SK-N-SH treated with all-trans-retinoic acid at 6 μM for 48 hours (cell line): Measurements from ENCODE around the gene C1QTNF12.

Experiments used
- ATAC-seq: fragments of 200-7000 bp; cut with Tn5 transposase; 3 replicates; pipeline ENCODE4 v1.9.1; 2020; ENCODE audit warnings: mild to moderate bottlenecking, moderate library complexity
- ARNTL ChIP-seq: fragments of 450-650 bp; formaldehyde crosslinking; IDR thresholded peaks from 2 replicates; pipeline ENCODE4 v1.5.0; 2020; ENCODE audit warnings: low read depth, mild to moderate bottlenecking, moderate library complexity, borderline replicate concordance
- BACH2 ChIP-seq: fragments of 250-450 bp; sonication (Bioruptor Pico); IDR thresholded peaks from 2 replicates; pipeline ENCODE4 v1.9.0; 2021; ENCODE audit warnings: mild to moderate bottlenecking, borderline replicate concordance
- CSDC2 ChIP-seq: fragments of 250-450 bp; sonication (Bioruptor Pico); IDR thresholded peaks from 2 replicates; pipeline ENCODE4 v1.5.0; 2020; ENCODE audit warnings: mild to moderate bottlenecking, moderate library complexity
- ESRRG ChIP-seq: fragments of 250-450 bp; sonication (Bioruptor Pico); IDR thresholded peaks from 2 replicates; pipeline ENCODE4 v1.6.1; 2021; ENCODE audit warnings: mild to moderate bottlenecking
- GLIS3 ChIP-seq: fragments of 250-450 bp; sonication (Bioruptor Pico); IDR thresholded peaks from 2 replicates; pipeline ENCODE4 v1.5.0; 2020; ENCODE audit warnings: mild to moderate bottlenecking, moderate library complexity
- PPARA ChIP-seq: fragments of 250-450 bp; sonication (Bioruptor Pico); IDR thresholded peaks from 2 replicates; pipeline ENCODE4 v1.5.0; 2020; ENCODE audit warnings: mild to moderate bottlenecking, borderline replicate concordance
- RARB ChIP-seq: fragments of 250-450 bp; sonication (Bioruptor Pico); IDR thresholded peaks from 2 replicates; pipeline ENCODE4 v1.8.0; 2021; ENCODE audit warnings: mild to moderate bottlenecking, moderate library complexity
- SNAI2 ChIP-seq: fragments of 250-450 bp; sonication (Bioruptor Pico); IDR thresholded peaks from 2 replicates; pipeline ENCODE4 v1.5.0; 2020; ENCODE audit warnings: mild to moderate bottlenecking, moderate library complexity
- TOX ChIP-seq: fragments of 250-450 bp; sonication (Bioruptor Pico); IDR thresholded peaks from 2 replicates; pipeline ENCODE4 v1.8.0; 2021; ENCODE audit warnings: mild to moderate bottlenecking, moderate library complexity, borderline replicate concordance
- ZC3H10 ChIP-seq: fragments of 250-450 bp; sonication (Bioruptor Pico); IDR thresholded peaks from 2 replicates; pipeline ENCODE4 v1.5.1; 2021; ENCODE audit warnings: mild to moderate bottlenecking, moderate library complexity
- ZFP30 ChIP-seq: fragments of 450-650 bp; formaldehyde crosslinking; IDR thresholded peaks from 2 replicates; pipeline ENCODE4 v1.5.0; 2022; ENCODE audit warnings: mild to moderate bottlenecking, moderate library complexity
- ZNF565 ChIP-seq: fragments of 450-650 bp; formaldehyde crosslinking; conservative IDR thresholded peaks from 2 replicates; pipeline ENCODE4 v1.5.0; 2020; ENCODE audit warnings: low read depth, mild to moderate bottlenecking, moderate library complexity
- ZNF70 ChIP-seq: fragments of 450-650 bp; formaldehyde crosslinking; IDR thresholded peaks from 2 replicates; pipeline ENCODE4 v1.5.0; 2020; ENCODE audit warnings: mild to moderate bottlenecking, moderate library complexity
- ZNF8 ChIP-seq: fragments of 450-650 bp; formaldehyde crosslinking; IDR thresholded peaks from 2 replicates; pipeline ENCODE4 v1.5.0; 2020; ENCODE audit warnings: mild to moderate bottlenecking, moderate library complexity
- TF ChIP-seq, protein P1 (sequence below): fragments of 250-450 bp; sonication (Bioruptor Pico); IDR thresholded peaks from 2 replicates; pipeline ENCODE4 v1.8.0; 2021; ENCODE audit warnings: low read depth, mild to moderate bottlenecking, moderate library complexity, borderline replicate concordance
- TF ChIP-seq, protein P2 (sequence below): fragments of 250-450 bp; sonication (Bioruptor Pico); IDR thresholded peaks from 2 replicates; pipeline ENCODE4 v1.5.0; 2020; ENCODE audit warnings: mild to moderate bottlenecking, moderate library complexity
- TF ChIP-seq, protein P3 (sequence below): fragments of 250-450 bp; sonication (Bioruptor Pico); IDR thresholded peaks from 2 replicates; pipeline ENCODE4 v1.5.1; 2020; ENCODE audit warnings: low read depth, mild to moderate bottlenecking, moderate library complexity
- TF ChIP-seq, protein P4 (sequence below): fragments of 250-450 bp; sonication (Bioruptor Pico); IDR thresholded peaks from 2 replicates; pipeline ENCODE4 v1.5.1; 2021; ENCODE audit warnings: mild to moderate bottlenecking, moderate library complexity

C1QTNF12 gene

DNA sequence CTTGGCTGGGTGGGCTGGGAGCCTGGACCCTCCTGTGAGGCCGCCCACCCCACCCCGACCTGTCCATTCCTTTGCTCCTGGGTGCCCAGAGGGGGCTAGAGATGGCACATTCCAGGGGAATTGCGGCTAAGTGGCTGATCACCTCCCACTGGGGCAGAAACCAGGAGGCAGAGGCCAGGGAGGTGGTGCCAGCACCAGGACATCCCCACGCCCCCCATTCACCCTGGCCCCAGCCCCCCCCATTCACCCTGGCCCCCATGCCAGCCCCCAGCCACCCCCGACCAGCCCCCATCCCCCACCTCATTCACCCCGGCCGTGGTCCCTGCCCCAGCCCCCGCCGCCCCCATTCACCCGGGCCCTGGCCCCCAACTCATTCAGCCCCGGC lies 6.2 kb downstream of the C1QTNF12 start:
- no peak for ATAC-seq
- TF ChIP-seq ZNF8 (CRISPR knock-in tag) (no peak), BACH2 (no peak)
- TF ChIP-seq, protein P1, sequence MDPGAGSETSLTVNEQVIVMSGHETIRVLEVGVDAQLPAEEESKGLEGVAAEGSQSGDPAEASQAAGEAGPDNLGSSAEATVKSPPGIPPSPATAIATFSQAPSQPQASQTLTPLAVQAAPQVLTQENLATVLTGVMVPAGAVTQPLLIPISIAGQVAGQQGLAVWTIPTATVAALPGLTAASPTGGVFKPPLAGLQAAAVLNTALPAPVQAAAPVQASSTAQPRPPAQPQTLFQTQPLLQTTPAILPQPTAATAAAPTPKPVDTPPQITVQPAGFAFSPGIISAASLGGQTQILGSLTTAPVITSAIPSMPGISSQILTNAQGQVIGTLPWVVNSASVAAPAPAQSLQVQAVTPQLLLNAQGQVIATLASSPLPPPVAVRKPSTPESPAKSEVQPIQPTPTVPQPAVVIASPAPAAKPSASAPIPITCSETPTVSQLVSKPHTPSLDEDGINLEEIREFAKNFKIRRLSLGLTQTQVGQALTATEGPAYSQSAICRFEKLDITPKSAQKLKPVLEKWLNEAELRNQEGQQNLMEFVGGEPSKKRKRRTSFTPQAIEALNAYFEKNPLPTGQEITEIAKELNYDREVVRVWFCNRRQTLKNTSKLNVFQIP (CRISPR knock-in tag), result no peak

DNA sequence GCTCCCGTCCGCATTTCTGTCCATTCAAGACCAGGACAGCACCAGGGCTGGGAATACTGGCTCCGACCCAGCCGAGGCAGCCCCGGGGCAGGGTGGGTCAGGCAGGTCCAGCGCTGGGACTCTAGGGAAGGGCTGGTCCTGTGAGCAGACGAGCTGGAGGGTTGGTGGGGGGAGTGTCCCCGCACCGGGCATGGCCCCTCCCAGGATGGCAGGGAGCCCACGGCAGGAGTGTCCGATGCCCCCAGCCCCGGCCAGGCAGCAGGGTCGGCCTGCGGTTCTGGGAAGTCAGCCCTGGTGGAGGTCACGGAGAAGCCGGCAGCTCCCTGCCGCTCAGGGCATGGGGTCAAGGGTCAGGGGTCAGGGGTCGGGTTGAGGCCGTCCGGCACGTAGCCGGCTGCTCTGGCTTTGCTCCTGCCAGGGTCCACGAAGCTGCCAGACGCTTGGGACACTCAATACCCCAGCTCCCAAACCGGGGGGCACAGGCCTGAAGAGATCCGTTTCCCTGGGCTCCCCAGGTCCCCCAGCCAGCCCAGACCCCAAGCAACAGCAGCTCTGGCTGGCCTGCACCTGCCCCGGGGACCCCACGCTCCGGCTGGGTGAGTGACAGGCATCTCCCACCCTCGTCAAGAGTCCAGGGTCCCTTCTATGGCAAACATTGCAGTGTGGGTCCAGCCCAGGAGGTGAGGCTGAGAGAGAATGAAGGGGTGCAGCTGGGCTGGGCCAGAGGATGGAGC lies 6.7 kb downstream of the C1QTNF12 start:
- ATAC-seq, result peak; percentile 2; the same call in 1 of the 3 replicates
- no peak for TF ChIP-seq SNAI2 (CRISPR knock-in tag)
- TF ChIP-seq, protein P2, sequence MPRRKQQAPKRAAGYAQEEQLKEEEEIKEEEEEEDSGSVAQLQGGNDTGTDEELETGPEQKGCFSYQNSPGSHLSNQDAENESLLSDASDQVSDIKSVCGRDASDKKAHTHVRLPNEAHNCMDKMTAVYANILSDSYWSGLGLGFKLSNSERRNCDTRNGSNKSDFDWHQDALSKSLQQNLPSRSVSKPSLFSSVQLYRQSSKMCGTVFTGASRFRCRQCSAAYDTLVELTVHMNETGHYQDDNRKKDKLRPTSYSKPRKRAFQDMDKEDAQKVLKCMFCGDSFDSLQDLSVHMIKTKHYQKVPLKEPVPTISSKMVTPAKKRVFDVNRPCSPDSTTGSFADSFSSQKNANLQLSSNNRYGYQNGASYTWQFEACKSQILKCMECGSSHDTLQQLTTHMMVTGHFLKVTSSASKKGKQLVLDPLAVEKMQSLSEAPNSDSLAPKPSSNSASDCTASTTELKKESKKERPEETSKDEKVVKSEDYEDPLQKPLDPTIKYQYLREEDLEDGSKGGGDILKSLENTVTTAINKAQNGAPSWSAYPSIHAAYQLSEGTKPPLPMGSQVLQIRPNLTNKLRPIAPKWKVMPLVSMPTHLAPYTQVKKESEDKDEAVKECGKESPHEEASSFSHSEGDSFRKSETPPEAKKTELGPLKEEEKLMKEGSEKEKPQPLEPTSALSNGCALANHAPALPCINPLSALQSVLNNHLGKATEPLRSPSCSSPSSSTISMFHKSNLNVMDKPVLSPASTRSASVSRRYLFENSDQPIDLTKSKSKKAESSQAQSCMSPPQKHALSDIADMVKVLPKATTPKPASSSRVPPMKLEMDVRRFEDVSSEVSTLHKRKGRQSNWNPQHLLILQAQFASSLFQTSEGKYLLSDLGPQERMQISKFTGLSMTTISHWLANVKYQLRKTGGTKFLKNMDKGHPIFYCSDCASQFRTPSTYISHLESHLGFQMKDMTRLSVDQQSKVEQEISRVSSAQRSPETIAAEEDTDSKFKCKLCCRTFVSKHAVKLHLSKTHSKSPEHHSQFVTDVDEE (CRISPR knock-in tag), result no peak
- TF ChIP-seq PPARA (CRISPR knock-in tag), result no peak
- no peak for TF ChIP-seq RARB
- TF ChIP-seq ESRRG (CRISPR knock-in tag), result no peak

DNA sequence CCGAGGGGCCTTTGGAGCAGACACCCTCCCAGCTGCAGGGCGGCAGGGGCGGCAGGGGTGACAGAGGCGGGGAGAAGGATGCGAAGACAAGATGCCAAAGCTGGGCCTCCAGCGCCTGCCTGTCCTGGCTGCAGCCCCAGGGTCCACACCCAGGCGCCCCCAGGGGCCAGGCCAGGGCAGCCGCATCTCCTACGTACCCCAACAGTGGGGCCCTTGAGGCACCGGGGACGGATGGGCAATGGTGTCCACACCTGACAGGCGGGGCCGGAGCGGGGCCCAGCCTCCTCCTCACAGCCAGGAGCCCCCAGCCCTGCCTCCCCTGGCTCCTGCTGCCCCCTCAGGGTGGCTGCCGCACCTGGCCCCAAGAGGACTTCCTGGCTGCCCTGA lies 7.3 kb downstream of the C1QTNF12 start:
- ATAC-seq, result no peak
- TF ChIP-seq ZNF70, result no peak
- TF ChIP-seq ZFP30 (CRISPR knock-in tag), result no peak
- no peak for TF ChIP-seq ESRRG (CRISPR knock-in tag)
- TF ChIP-seq, protein P2 (CRISPR knock-in tag), result no peak
- TF ChIP-seq ZNF8 (CRISPR knock-in tag), result no peak
- no peak for TF ChIP-seq ZC3H10 (CRISPR knock-in tag)
- TF ChIP-seq, protein P3, sequence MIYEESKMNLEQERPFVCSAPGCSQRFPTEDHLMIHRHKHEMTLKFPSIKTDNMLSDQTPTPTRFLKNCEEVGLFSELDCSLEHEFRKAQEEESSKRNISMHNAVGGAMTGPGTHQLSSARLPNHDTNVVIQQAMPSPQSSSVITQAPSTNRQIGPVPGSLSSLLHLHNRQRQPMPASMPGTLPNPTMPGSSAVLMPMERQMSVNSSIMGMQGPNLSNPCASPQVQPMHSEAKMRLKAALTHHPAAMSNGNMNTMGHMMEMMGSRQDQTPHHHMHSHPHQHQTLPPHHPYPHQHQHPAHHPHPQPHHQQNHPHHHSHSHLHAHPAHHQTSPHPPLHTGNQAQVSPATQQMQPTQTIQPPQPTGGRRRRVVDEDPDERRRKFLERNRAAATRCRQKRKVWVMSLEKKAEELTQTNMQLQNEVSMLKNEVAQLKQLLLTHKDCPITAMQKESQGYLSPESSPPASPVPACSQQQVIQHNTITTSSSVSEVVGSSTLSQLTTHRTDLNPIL, result no peak
- TF ChIP-seq GLIS3 (CRISPR knock-in tag), result no peak
- no peak for TF ChIP-seq SNAI2 (CRISPR knock-in tag)
- TF ChIP-seq, protein P4, sequence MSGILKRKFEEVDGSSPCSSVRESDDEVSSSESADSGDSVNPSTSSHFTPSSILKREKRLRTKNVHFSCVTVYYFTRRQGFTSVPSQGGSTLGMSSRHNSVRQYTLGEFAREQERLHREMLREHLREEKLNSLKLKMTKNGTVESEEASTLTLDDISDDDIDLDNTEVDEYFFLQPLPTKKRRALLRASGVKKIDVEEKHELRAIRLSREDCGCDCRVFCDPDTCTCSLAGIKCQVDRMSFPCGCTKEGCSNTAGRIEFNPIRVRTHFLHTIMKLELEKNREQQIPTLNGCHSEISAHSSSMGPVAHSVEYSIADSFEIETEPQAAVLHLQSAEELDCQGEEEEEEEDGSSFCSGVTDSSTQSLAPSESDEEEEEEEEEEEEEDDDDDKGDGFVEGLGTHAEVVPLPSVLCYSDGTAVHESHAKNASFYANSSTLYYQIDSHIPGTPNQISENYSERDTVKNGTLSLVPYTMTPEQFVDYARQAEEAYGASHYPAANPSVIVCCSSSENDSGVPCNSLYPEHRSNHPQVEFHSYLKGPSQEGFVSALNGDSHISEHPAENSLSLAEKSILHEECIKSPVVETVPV (CRISPR knock-in tag), result no peak
- no peak for TF ChIP-seq CSDC2 (CRISPR knock-in tag)
- no peak for TF ChIP-seq ARNTL (CRISPR knock-in tag)
- no peak for TF ChIP-seq TOX (CRISPR knock-in tag)
- TF ChIP-seq ZNF565 (CRISPR knock-in tag), result no peak
- TF ChIP-seq, all 23 proteins: peak for 0
